ENCODE measurements around the gene GTF2A1. TPM values are rescaled to one million over a fixed set of nuclear protein-coding genes. Genes with fewer than 3 reads are reported as not detected.

Gene GTF2A1
- total RNA-seq, 1 donor from 2014 or later = 20.8 TPM

DNA sequence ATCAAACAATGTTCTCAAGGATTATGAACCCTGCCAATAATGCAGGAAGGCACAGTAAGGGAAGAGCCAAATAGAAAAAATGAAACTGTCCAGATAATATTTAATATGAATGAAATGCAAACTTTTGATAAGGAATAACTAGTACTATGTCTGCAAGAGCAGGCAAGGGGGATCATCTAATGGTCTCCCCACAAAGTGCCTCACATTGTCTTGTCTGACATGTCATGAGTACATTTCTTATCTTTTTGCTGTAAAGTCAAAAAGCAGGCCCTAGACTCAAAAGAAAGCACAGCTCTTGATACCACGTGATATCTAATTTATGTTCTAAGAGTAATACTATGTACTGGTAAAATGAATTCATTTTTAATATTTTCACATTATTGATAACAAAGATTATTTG is 43.9 kb upstream of the GTF2A1 start:
- Histone ChIP-seq H3K4me1 (peaks cover under 1% of the 10 kb centered on the region), H3K4me3 (no peak overlapping the region), H3K36me3 (no peaks in the 10 kb centered on the region), H3K27me3 (ENCODE audit: low read depth) (peaks cover 48% of the 10 kb centered on the region), H3K9me3 (replicated peaks) (no peaks in the 10 kb centered on the region), H3K27ac (replicated peaks) (no peak overlapping the region)
- TF ChIP-seq, protein P1, sequence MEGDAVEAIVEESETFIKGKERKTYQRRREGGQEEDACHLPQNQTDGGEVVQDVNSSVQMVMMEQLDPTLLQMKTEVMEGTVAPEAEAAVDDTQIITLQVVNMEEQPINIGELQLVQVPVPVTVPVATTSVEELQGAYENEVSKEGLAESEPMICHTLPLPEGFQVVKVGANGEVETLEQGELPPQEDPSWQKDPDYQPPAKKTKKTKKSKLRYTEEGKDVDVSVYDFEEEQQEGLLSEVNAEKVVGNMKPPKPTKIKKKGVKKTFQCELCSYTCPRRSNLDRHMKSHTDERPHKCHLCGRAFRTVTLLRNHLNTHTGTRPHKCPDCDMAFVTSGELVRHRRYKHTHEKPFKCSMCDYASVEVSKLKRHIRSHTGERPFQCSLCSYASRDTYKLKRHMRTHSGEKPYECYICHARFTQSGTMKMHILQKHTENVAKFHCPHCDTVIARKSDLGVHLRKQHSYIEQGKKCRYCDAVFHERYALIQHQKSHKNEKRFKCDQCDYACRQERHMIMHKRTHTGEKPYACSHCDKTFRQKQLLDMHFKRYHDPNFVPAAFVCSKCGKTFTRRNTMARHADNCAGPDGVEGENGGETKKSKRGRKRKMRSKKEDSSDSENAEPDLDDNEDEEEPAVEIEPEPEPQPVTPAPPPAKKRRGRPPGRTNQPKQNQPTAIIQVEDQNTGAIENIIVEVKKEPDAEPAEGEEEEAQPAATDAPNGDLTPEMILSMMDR (IDR thresholded peaks at IDR 0.05; ENCODE audit: borderline replicate concordance) = no peak
- no peak for DNase-seq
- intact Hi-C loops (cut with micrococcal nuclease) = loop anchor here (5.0 kb wide), 1 partner anchor 188 kb away; no protein-coding TSS in a partner anchor

DNA sequence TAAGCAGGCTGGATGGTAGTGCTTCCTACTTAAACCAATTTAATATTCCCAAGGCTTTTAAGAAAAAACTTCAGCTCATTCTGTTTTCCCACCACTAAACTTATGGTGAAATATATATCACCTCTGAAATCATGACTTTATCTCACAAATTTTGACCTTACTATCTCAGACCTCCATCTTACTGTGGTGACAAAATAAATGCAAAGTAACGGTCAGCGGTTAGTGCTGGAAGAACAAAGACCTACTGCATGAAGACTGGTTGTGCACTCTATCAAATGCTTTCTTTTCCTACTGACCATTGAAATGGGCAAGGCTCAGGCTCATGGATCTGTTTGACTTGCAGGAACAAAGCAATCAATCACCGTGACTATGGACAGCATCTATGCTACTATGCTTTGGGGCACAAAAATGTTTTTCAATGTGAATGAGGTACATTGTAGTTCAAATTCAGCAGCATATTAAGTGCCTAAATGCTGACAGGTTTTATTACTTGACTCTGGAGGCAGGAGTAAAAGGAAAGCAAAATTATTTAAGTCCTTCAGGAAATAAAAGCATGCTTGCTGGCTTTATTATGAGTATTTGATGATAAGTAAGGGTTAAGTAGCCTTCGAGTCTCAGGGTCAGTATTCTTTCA is 43.1 kb upstream of the GTF2A1 start:
- no peak overlapping the region for H3K27ac ChIP-seq (replicated peaks)
- H3K4me1 ChIP-seq = no peaks in the 10 kb centered on the region
- no peak for DNase-seq
- H3K4me3 ChIP-seq = no peak overlapping the region
- H3K36me3 ChIP-seq = no peaks in the 10 kb centered on the region
- peaks cover 44% of the 10 kb centered on the region for H3K27me3 ChIP-seq (ENCODE audit: low read depth)
- TF ChIP-seq, protein P1 (IDR thresholded peaks at IDR 0.05; ENCODE audit: borderline replicate concordance) = no peak
- H3K9me3 ChIP-seq (replicated peaks) = no peaks in the 10 kb centered on the region
- intact Hi-C loops (cut with micrococcal nuclease) = no loop called here

DNA sequence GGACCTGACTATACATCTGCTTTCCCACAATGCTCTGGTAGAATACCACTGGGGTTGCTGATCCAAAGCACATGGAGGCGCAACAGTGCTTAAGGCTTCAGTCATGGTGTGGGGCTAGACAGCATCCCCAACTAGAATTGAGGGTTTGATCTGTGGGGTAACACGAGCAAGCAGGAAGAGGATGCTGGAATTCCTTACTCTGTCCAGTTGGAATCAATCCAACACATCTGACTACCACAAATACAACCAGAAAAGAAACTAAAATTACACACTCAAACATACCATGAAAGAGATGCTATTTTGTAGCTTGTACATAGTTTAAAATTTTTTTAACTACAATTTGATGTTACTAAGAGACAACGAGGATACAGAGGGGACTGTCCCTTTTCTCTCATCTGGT is 40.4 kb upstream of the GTF2A1 start:
- H3K36me3 ChIP-seq = no peaks in the 10 kb centered on the region
- TF ChIP-seq, protein P1 (IDR thresholded peaks at IDR 0.05; ENCODE audit: borderline replicate concordance) = no peak

DNA sequence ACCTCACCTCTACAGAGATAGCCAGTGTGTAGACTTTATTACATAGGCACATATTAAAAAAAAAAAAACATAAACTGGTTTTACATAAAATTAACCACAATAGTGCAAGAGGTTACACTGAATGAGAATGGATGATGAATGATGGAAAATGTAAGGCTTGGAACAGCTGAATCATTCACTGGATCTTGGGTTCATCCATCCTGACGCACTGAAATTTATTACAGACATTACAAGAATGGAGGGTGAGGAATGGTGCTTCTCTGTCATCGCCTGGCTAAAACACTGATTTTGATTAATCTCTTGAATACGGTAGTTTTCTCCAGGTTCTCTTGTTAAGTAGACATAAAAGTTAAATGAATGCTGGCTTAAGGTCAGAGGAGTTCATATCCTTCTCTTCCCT is 40.0 kb upstream of the GTF2A1 start:
- no peaks in the 10 kb centered on the region for H3K36me3 ChIP-seq
- H3K27me3 ChIP-seq (ENCODE audit: low read depth) = peaks cover 21% of the 10 kb centered on the region
- H3K4me3 ChIP-seq = no peak overlapping the region
- TF ChIP-seq, protein P1 (IDR thresholded peaks at IDR 0.05; ENCODE audit: borderline replicate concordance) = no peak
- no peaks in the 10 kb centered on the region for H3K4me1 ChIP-seq
- intact Hi-C loops (cut with micrococcal nuclease) = no loop called here
- H3K9me3 ChIP-seq (replicated peaks) = no peaks in the 10 kb centered on the region
- no peak overlapping the region for H3K27ac ChIP-seq (replicated peaks)
- DNase-seq = no peak

More for the DNA sequence above, 40.4 kb upstream of the GTF2A1 start:
- Histone ChIP-seq H3K27me3 (ENCODE audit: low read depth) (peaks cover 22% of the 10 kb centered on the region), H3K9me3 (replicated peaks) (no peaks in the 10 kb centered on the region), H3K4me3 (no peak overlapping the region), H3K27ac (replicated peaks) (no peak overlapping the region), H3K4me1 (no peaks in the 10 kb centered on the region)
- DNase-seq = no peak
- intact Hi-C loops (cut with micrococcal nuclease) = no loop called here

DNA sequence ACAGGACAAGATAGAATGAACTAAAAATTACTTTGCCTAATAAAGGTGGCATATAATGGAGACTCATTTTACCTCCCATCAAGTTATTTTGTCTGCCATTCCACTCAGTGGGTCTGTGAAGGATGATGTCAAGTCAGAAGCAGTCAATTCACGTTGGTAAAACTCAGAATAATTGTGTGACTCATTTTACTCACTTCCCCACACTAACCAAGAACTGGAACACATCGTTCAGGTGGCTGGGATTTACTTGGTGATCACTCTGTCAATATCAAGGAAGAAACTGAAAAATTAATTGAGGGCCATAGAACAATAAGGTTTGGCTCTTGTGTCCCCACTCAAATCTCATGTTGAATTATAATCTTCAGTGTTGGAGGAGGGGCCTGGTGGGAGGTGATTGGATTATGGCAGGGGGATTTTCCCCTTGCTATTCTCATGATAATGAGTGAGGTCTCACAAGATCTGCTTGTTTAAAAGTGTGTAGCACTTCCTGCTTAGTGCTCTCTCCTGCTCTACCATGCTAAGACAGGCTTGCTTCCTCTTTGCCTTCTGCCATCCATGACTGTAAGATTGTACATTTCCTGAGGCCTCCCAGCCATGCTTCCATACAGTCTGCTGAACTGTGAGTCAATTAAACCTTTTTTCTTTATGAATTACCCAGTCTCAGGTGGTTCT is 35.7 kb upstream of the GTF2A1 start:
- H3K9me3 ChIP-seq (replicated peaks) = no peaks in the 10 kb centered on the region
- peaks cover 7% of the 10 kb centered on the region for H3K27me3 ChIP-seq (ENCODE audit: low read depth)
- TF ChIP-seq, protein P1 (IDR thresholded peaks at IDR 0.05; ENCODE audit: borderline replicate concordance) = no peak
- intact Hi-C loops (cut with micrococcal nuclease) = no loop called here
- no peak overlapping the region for H3K4me3 ChIP-seq
- no peaks in the 10 kb centered on the region for H3K36me3 ChIP-seq
- no peaks in the 10 kb centered on the region for H3K4me1 ChIP-seq
- H3K27ac ChIP-seq (replicated peaks) = no peak overlapping the region
- no peak for DNase-seq
